Kidney (tissue), 14 donors: Measurements from ENCODE around the gene BCL2L13. TPM values are rescaled to one million over a fixed set of nuclear protein-coding genes. Genes with fewer than 3 reads are reported as not detected.
A peak's percentile ranks its signal among the peaks of the same experiment; 100 is the strongest.

Experiments used
- DNase-seq, 5 donors: peaks; one replicate each; pipeline ENCODE4 v3.0.0-alpha.2; 2013 to 2020
- FAIRE-seq: peaks from 2 replicates; lab custom pipeline; 2012; peaks lifted over from hg19 to GRCh38; lab: Jason Lieb, UNC
- H3K27ac ChIP-seq, 2 donors: one replicate each; pipeline ENCODE4 v1.7.0; 2013; ENCODE audit warnings: low read depth in 2 of 2, low read length in 2 of 2, inconsistent platforms in 1 of 2
- H3K27me3 ChIP-seq: one replicate; pipeline ENCODE4 v1.7.1; 2013; ENCODE audit warnings: low read length, inconsistent platforms; ENCODE audit not compliant: control insufficient read depth, insufficient read depth
- H3K36me3 ChIP-seq, 3 donors: one replicate each; pipeline versions ENCODE4 v1.7.0 to v1.7.1; 2013; ENCODE audit warnings: low read length in 3 of 3, control low read depth in 1 of 3, inconsistent platforms in 1 of 3; ENCODE audit not compliant: insufficient read depth in 3 of 3, control insufficient read depth in 2 of 3
- H3K4me1 ChIP-seq, 3 donors: one replicate each; pipeline versions ENCODE4 v1.7.0 to v1.7.1; 2013; ENCODE audit warnings: low read length in 3 of 3, inconsistent platforms in 1 of 3, low read depth in 1 of 3; ENCODE audit not compliant: control insufficient read depth in 2 of 3, insufficient read depth in 2 of 3
- H3K4me3 ChIP-seq, 3 donors: one replicate each; pipeline versions ENCODE4 v1.7.0 to v1.8.1; 2013; ENCODE audit warnings: low read length in 3 of 3, control low read depth in 1 of 3, inconsistent platforms in 1 of 3
- H3K9ac ChIP-seq, 3 donors: one replicate each; pipeline versions ENCODE4 v1.7.0 to v1.7.1; 2013; ENCODE audit warnings: low read length in 3 of 3, control low read depth in 1 of 3, inconsistent platforms in 1 of 3
- H3K9me3 ChIP-seq, 3 donors: one replicate each; pipeline versions ENCODE4 v1.7.0 to v1.7.1; 2013; ENCODE audit warnings: low read length in 3 of 3, control low read depth in 1 of 3, inconsistent platforms in 1 of 3; ENCODE audit not compliant: control insufficient read depth in 2 of 3, insufficient read depth in 1 of 3
- CTCF ChIP-seq: IDR thresholded peaks from 3 replicates; pipeline ENCODE4 v1.5.1; 2012; ENCODE audit warnings: mild to moderate bottlenecking, moderate library complexity, borderline replicate concordance; ENCODE audit not compliant: insufficient read depth; ENCODE audit errors: extremely low read depth
- intact Hi-C: fragments of 100-400 bp; cut with DNase I; formaldehyde crosslinking; loops from one replicate; pipeline ENCODE4 v1.11.1; 2022
- polyA plus RNA-seq: library from polyadenylated mRNA; stranded (reverse); fragments of 350-450 nt; fragmentation: Illumina TruSeq; extraction: RNeasy Lipid Tissue Mini Kit (QIAGEN cat#74804); gene quantifications from one replicate; pipeline ENCODE4 v1.2.3, GENCODE V29; 2014; ENCODE audit warnings: low read depth, low replicate concordance; ENCODE audit not compliant: insufficient read depth
- total RNA-seq: library from RNA; stranded (reverse); fragmentation: NEBNext Ultra II Directional; extraction: Animal tissue kit (Norgen Biotek cat#: 25700); gene quantifications from one replicate; pipeline ENCODE4 v1.2.1, GENCODE V29; 2021
- donor health status: control.
- donor health status: control.
- donor health status: control.
- donor health status: control.
- donor health status: control.
- donor health status: DM: yes; HTN: yes; CAD: no.
- donor health status: Normal renal cell carcinoma (clear cell type).

Gene BCL2L13
- total and polyA plus RNA-seq, 2 donors from 2014 or later, result 43.8 to 50.5 TPM

- H3K27ac ChIP-seq, result no peak overlapping the region
- H3K9ac ChIP-seq, result no peak overlapping the region
- H3K36me3 ChIP-seq, result no peaks in the 10 kb centered on the region
- H3K4me1 ChIP-seq, result peaks cover 0 to 7% (median 0%) of the 10 kb centered on the region in 3 donors
- no peaks in the 10 kb centered on the region for H3K9me3 ChIP-seq
- FAIRE-seq (no peak), DNase-seq (peak in 2 of 5 donors; percentile 46 to 72)
- intact Hi-C loops, result no loop called here
- H3K4me3 ChIP-seq, result peak overlapping the region in 1 of 3 donors; percentile 35
- no peaks in the 10 kb centered on the region for H3K27me3 ChIP-seq
- TF ChIP-seq CTCF, result no peak
Observed at GRCh38 chr22:17774926-17775685, 136.5 kb downstream of the BCL2L13 start.

GRCh38 chr22:17775781-17776465 is 137.4 kb downstream of the BCL2L13 start:
- Histone ChIP-seq H3K9ac (no peak overlapping the region), H3K9me3 (no peaks in the 10 kb centered on the region), H3K27me3 (no peaks in the 10 kb centered on the region), H3K27ac (no peak overlapping the region), H3K36me3 (no peaks in the 10 kb centered on the region), H3K4me1 (peaks cover 0 to 7% (median 0%) of the 10 kb centered on the region in 3 donors), H3K4me3 (no peak overlapping the region)
- no peak for TF ChIP-seq CTCF
- DNase-seq (peak in 1 of 5 donors; percentile 53), FAIRE-seq (no peak)
- intact Hi-C loops, result no loop called here

DNA sequence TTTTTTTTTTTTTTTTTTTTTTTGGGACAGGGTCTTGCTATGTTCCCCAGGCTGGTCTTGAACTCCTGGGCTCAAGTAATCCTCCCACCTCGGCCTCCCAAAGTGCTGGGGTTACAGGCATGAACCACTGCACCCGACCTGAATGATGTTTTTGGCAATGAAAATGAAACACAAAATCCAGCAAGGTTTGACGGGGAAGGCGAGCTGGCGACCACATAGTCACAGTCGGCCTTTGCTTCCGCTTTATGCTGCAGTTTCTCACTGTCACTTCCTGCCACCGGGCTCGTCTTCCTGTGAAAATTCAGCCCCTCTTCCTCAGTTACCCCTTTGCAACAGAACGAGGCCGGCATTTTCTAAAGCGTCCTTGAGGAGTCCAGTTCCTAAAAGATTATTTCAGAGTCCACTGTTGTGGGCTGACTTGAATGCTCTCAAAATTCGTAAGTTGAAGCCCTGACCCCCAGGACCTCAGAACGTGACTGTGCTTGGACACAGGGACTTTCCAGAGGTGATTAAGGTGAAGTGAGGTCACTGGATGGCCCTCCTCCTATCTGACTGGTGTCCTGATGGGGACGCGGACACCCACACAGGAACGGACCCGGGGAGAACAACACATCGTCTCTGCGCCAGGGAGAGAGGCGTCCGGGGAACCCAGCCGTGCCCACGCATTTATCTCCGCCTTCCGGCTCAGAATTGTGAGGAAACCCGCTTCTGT is 138.6 kb downstream of the BCL2L13 start:
- TF ChIP-seq CTCF, result no peak
- FAIRE-seq (no peak), DNase-seq (peak in 1 of 5 donors; percentile 74)
- H3K36me3 ChIP-seq, result no peaks in the 10 kb centered on the region
- H3K4me1 ChIP-seq, result peaks cover 0 to 7% (median 0%) of the 10 kb centered on the region in 3 donors
- no peak overlapping the region for H3K9ac ChIP-seq
- peak overlapping the region in 2 of 3 donors; percentile 36 to 47 for H3K4me3 ChIP-seq
- no peaks in the 10 kb centered on the region for H3K9me3 ChIP-seq
- H3K27ac ChIP-seq, result peak overlapping the region; percentile 32 to 64
- H3K27me3 ChIP-seq, result no peaks in the 10 kb centered on the region
- intact Hi-C loops, result no loop called here
